ENCODE results near the gene PAM.

Gene PAM

GRCh38 chr5:103037673-103038455 lies 282.8 kb downstream of the PAM start:
- TF ChIP-seq TAF1 (IDR thresholded peaks at IDR 0.05; ENCODE audit: borderline replicate concordance, insufficient read depth, low read length) (no peak), REST (IDR thresholded peaks at IDR 0.05; ENCODE audit: insufficient read depth in 1 of 2, low read depth in 2 of 2, low read length in 2 of 2) (no peak), FOXP2 (optimal IDR thresholded peaks at IDR 0.05; ENCODE audit: borderline replicate concordance, extremely low read depth, extremely low read length, insufficient read depth) (no peak), SIN3A (IDR thresholded peaks at IDR 0.05; ENCODE audit: borderline replicate concordance, insufficient read depth, low read length) (no peak), POLR2AphosphoS5 (IDR thresholded peaks at IDR 0.05; ENCODE audit: low read depth, low read length) (no peak)

- TF ChIP-seq TAF1 (IDR thresholded peaks at IDR 0.05; ENCODE audit: borderline replicate concordance, insufficient read depth, low read length) = no peak
- TF ChIP-seq POLR2AphosphoS5 (IDR thresholded peaks at IDR 0.05; ENCODE audit: low read depth, low read length) = no peak
- TF ChIP-seq FOXP2 (optimal IDR thresholded peaks at IDR 0.05; ENCODE audit: borderline replicate concordance, extremely low read depth, extremely low read length, insufficient read depth) = no peak
- no peak for TF ChIP-seq REST (IDR thresholded peaks at IDR 0.05; ENCODE audit: insufficient read depth in 1 of 2, low read depth in 2 of 2, low read length in 2 of 2)
- no peak for TF ChIP-seq SIN3A (IDR thresholded peaks at IDR 0.05; ENCODE audit: borderline replicate concordance, insufficient read depth, low read length)
These were observed 286.1 kb downstream of the PAM start for GRCh38 chr5:103041071-103041676.

GRCh38 chr5:103057208-103058130 lies 302.4 kb downstream of the PAM start:
- TF ChIP-seq TAF1 (IDR thresholded peaks at IDR 0.05; ENCODE audit: borderline replicate concordance, insufficient read depth, low read length) (no peak), SIN3A (IDR thresholded peaks at IDR 0.05; ENCODE audit: borderline replicate concordance, insufficient read depth, low read length) (no peak), REST (IDR thresholded peaks at IDR 0.05; ENCODE audit: insufficient read depth in 1 of 2, low read depth in 2 of 2, low read length in 2 of 2) (no peak), POLR2AphosphoS5 (IDR thresholded peaks at IDR 0.05; ENCODE audit: low read depth, low read length) (no peak), FOXP2 (optimal IDR thresholded peaks at IDR 0.05; ENCODE audit: borderline replicate concordance, extremely low read depth, extremely low read length, insufficient read depth) (no peak)

GRCh38 chr5:103059525-103059924 lies 304.4 kb downstream of the PAM start:
- no peak for TF ChIP-seq POLR2AphosphoS5 (IDR thresholded peaks at IDR 0.05; ENCODE audit: low read depth, low read length)
- no peak for TF ChIP-seq FOXP2 (optimal IDR thresholded peaks at IDR 0.05; ENCODE audit: borderline replicate concordance, extremely low read depth, extremely low read length, insufficient read depth)
- no peak for TF ChIP-seq TAF1 (IDR thresholded peaks at IDR 0.05; ENCODE audit: borderline replicate concordance, insufficient read depth, low read length)
- TF ChIP-seq REST (IDR thresholded peaks at IDR 0.05; ENCODE audit: insufficient read depth in 1 of 2, low read depth in 2 of 2, low read length in 2 of 2) = no peak

All from PFSK-1 (cell line).